NCI-H2196 treated with DMSO at 0.1 percent for 48 hours (cell line): Measurements from ENCODE around the gene TRPM3.

ENCODE experiments used
- DNase-seq: peaks from one replicate; lab custom pipeline; 2025; ENCODE audit not compliant: unreplicated experiment; lab: John Stamatoyannopoulos, UW

TRPM3 gene

GRCh38 chr9:71121275-71122021, at the start of gene TRPM3:
Gene TRPM3, minus strand, starts transcription at chr9:71121621. Its CDS starts 267 bp downstream, at chr9:71121354.
- DNase-seq = no peak

GRCh38 chr9:71168418-71168817, 47.0 kb upstream of the TRPM3 start:
- no peak for DNase-seq

- no peak for DNase-seq
Measured at GRCh38 chr9:71162126-71162525, 40.7 kb upstream of the TRPM3 start.

- no peak for DNase-seq
Measured at GRCh38 chr9:71157731-71158130, 36.3 kb upstream of the TRPM3 start.

GRCh38 chr9:71147368-71147767, 25.9 kb upstream of the TRPM3 start:
- DNase-seq = no peak

- DNase-seq = no peak
Measured at GRCh38 chr9:71146511-71146910, 25.1 kb upstream of the TRPM3 start.

- no peak for DNase-seq
Measured at GRCh38 chr9:71145179-71145578, 23.8 kb upstream of the TRPM3 start.

- DNase-seq = no peak
Measured at GRCh38 chr9:71144495-71144894, 23.1 kb upstream of the TRPM3 start.

GRCh38 chr9:71136696-71137095, 15.3 kb upstream of the TRPM3 start:
- DNase-seq = no peak

- no peak for DNase-seq
Measured at GRCh38 chr9:71131145-71131544, 9.7 kb upstream of the TRPM3 start.

- DNase-seq = no peak
Measured at GRCh38 chr9:71130521-71130920, 9.1 kb upstream of the TRPM3 start.

GRCh38 chr9:71128796-71129195, 7.4 kb upstream of the TRPM3 start:
- DNase-seq = no peak

GRCh38 chr9:71127301-71127700, 5.9 kb upstream of the TRPM3 start:
- DNase-seq = no peak

- DNase-seq = no peak
Measured at GRCh38 chr9:71122421-71122820, 1.0 kb upstream of the TRPM3 start.

- no peak for DNase-seq
Measured at GRCh38 chr9:71122022-71122275, 528 bp upstream of the TRPM3 start.

- DNase-seq = no peak
Measured at GRCh38 chr9:71120501-71121247, 747 bp downstream of the TRPM3 start.

- no peak for DNase-seq
Measured at GRCh38 chr9:71119746-71120145, 1.7 kb downstream of the TRPM3 start.

- no peak for DNase-seq
Measured at GRCh38 chr9:71118324-71118723, 3.1 kb downstream of the TRPM3 start.

GRCh38 chr9:71115448-71115975, 5.9 kb downstream of the TRPM3 start:
- DNase-seq = no peak

GRCh38 chr9:71112866-71113265, 8.6 kb downstream of the TRPM3 start:
- no peak for DNase-seq

- no peak for DNase-seq
Measured at GRCh38 chr9:71108937-71109336, 12.5 kb downstream of the TRPM3 start.

GRCh38 chr9:71106992-71107391, 14.4 kb downstream of the TRPM3 start:
- no peak for DNase-seq

- DNase-seq = no peak
Measured at GRCh38 chr9:71105192-71105591, 16.2 kb downstream of the TRPM3 start.
